Measurements from ENCODE around the gene CBR4.

- TF ChIP-seq CTCF (IDR thresholded peaks at IDR 0.05 in 8 of 11, conservative IDR thresholded peaks at IDR 0.05 in 3 of 11) (no peak), POLR2A (IDR thresholded peaks at IDR 0.05) (no peak)
Measured at GRCh38 chr4:168960716-168961115, 49.3 kb downstream of the CBR4 start.

Data from spleen (tissue), 7 donors.